Naive thymus-derived CD8-positive, alpha-beta T cell (primary cell): Measurements from ENCODE around the gene FITM1. TPM values are rescaled to one million over a fixed set of nuclear protein-coding genes. Genes with fewer than 3 reads are reported as not detected.

Source experiments
- ATAC-seq, 2 donors: fragments of 150-1000 bp; cut with Tn5 transposase in 1 of 2; sonication (Bioruptor Pico), chemical (Tn5 transposase) in 1 of 2; 1 replicate in 1 of 2; 2 replicates in 1 of 2; pipeline ENCODE4 v1.10.0; 2021; ENCODE audit warnings: mild to moderate bottlenecking in 2 of 2, moderate library complexity in 2 of 2
- POLR2A ChIA-PET: fragments of 350-600 bp; sonication (Branson Sonifier 250); formaldehyde crosslinking; loops from one replicate; lab custom pipeline; 2021; ENCODE audit warnings: antibody characterized with exemption; lab: Charles Lee
- DNase-seq, 10 donors: peaks; one replicate each; pipeline versions ENCODE4 v3.0.0 to v3.0.0-alpha.2; 2020 to 2022
- H3K27ac Mint-ChIP-seq, 10 donors: one replicate each; pipeline ENCODE4 v1.8.0; 2020 to 2022; ENCODE audit warnings: mild to moderate bottlenecking in 10 of 10, mixed read lengths in 10 of 10, moderate library complexity in 4 of 10, inconsistent platforms in 1 of 10
- H3K27me3 Mint-ChIP-seq, 5 donors: one replicate each; pipeline ENCODE4 v1.8.0; 2021 to 2022; ENCODE audit warnings: mixed read lengths in 5 of 5
- H3K36me3 Mint-ChIP-seq, 3 donors: one replicate each; pipeline ENCODE4 v1.8.0; 2020 to 2022; ENCODE audit warnings: mixed read lengths in 3 of 3, mild to moderate bottlenecking in 2 of 3, inconsistent platforms in 1 of 3
- H3K4me1 Mint-ChIP-seq, 4 donors: one replicate each; pipeline ENCODE4 v1.8.0; 2021 to 2022; ENCODE audit warnings: mixed read lengths in 4 of 4
- H3K4me3 Mint-ChIP-seq, 10 donors: one replicate each; pipeline ENCODE4 v1.8.0; 2020 to 2022; ENCODE audit warnings: mild to moderate bottlenecking in 10 of 10, mixed read lengths in 10 of 10, moderate library complexity in 6 of 10, inconsistent platforms in 1 of 10
- H3K9me3 Mint-ChIP-seq, 9 donors: one replicate each; pipeline ENCODE4 v1.8.0; 2020 to 2022; ENCODE audit warnings: mixed read lengths in 9 of 9, mild to moderate bottlenecking in 3 of 9, inconsistent platforms in 1 of 9, moderate library complexity in 1 of 9
- polyA plus RNA-seq, 3 donors: library from polyadenylated mRNA; unstranded; fragments of 300-500 nt; fragmentation: Illumina TruSeq; gene quantifications; one replicate each; pipeline ENCODE4 v1.2.3, GENCODE V29; 2021
- total RNA-seq, 8 experiments: library from RNA in 2 of 8; stranded (reverse) in 2 of 8; gene quantifications; one replicate each; pipeline ENCODE4 v1.2.3 and lab custom pipeline; 2021 to 2026

The FITM1 gene
- total and polyA plus RNA-seq, 5 experiments from 2014 or later, result 0.52 to 2.2 (median 0.60) TPM

- H3K4me1 Mint-ChIP-seq, result peaks cover 23 to 77% (median 74%) of the 10 kb centered on the region in 4 donors
- H3K27me3 Mint-ChIP-seq, result no peaks in the 10 kb centered on the region
- DNase-seq (no peak), ATAC-seq (no peak)
- H3K9me3 Mint-ChIP-seq, result no peaks in the 10 kb centered on the region
- POLR2A ChIA-PET, result interaction anchor here (0.6 to 5.1 kb wide), 9 partner anchors 8 to 97 kb away, joined by 3 to 84 read pairs (median 12); partner anchors contain the start of genes DCAF11, IRF9, NRL and PSME1
- peak overlapping the region in 8 of 10 donors; percentile 62 to 99 (median 92) for H3K27ac Mint-ChIP-seq
- peak overlapping the region; percentile 94 to 100 (median 98) for H3K4me3 Mint-ChIP-seq
- H3K36me3 Mint-ChIP-seq, result peaks cover 0 to 29% (median 4%) of the 10 kb centered on the region in 3 donors
Observed at GRCh38 chr14:24145219-24145618, 14.8 kb downstream of the FITM1 start.

GRCh38 chr14:24145690-24146452, 15.4 kb downstream of the FITM1 start:
- DNase-seq, result no peak
- Mint-ChIP-seq H3K4me3 (peak overlapping the region; percentile 94 to 100 (median 98)), H3K9me3 (no peaks in the 10 kb centered on the region), H3K4me1 (peaks cover 23 to 78% (median 74%) of the 10 kb centered on the region in 4 donors), H3K36me3 (peaks cover 0 to 35% (median 9%) of the 10 kb centered on the region in 3 donors), H3K27ac (peak overlapping the region; percentile 91 to 99 (median 96)), H3K27me3 (no peaks in the 10 kb centered on the region)
- POLR2A ChIA-PET, result interaction anchor here (0.6 to 5.1 kb wide), 15 partner anchors 9 to 285 kb away, joined by 3 to 84 read pairs (median 12); partner anchors contain the start of genes CHMP4A, DCAF11, IRF9 and NRL
- ATAC-seq, result no peak

- ATAC-seq, result peak; percentile 57 to 64
- peak within 1 kb of the TSS; percentile 91 to 99 (median 96) for H3K27ac Mint-ChIP-seq
- POLR2A ChIA-PET, result interaction anchor here (1.0 to 5.1 kb wide), 17 partner anchors 9 to 285 kb away, joined by 3 to 84 read pairs (median 12); partner anchors contain the start of genes CHMP4A, DCAF11, IPO4 and IRF9
- H3K36me3 Mint-ChIP-seq, result peaks cover 0 to 41% (median 12%) of the 10 kb centered on the region in 3 donors
- peak within 1 kb of the TSS; percentile 94 to 100 (median 98) for H3K4me3 Mint-ChIP-seq
- no peaks in the 10 kb centered on the region for H3K27me3 Mint-ChIP-seq
- H3K9me3 Mint-ChIP-seq, result no peaks in the 10 kb centered on the region
- peak; percentile 71 to 91 (median 82) for DNase-seq
- H3K4me1 Mint-ChIP-seq, result peaks cover 25 to 76% (median 73%) of the 10 kb centered on the region in 4 donors
Observed at GRCh38 chr14:24146453-24146977, 16.1 kb downstream of the FITM1 start, which contains the start of gene PSME2. TSS of gene PSME2 (minus strand) at chr14:24146610. CDS start at chr14:24146581, 29 bp downstream.

GRCh38 chr14:24146978-24147760, 16.7 kb downstream of the FITM1 start, which contains the start of gene RNF31:
TSS of gene RNF31 (plus strand) at chr14:24147498. CDS start at chr14:24147699, 201 bp downstream.
- DNase-seq, result peak; percentile 91 to 98 (median 96)
- Mint-ChIP-seq H3K27me3 (no peaks in the 10 kb centered on the region), H3K4me1 (peaks cover 22 to 71% (median 69%) of the 10 kb centered on the region in 4 donors), H3K27ac (peak within 1 kb of the TSS; percentile 91 to 99 (median 96)), H3K9me3 (no peaks in the 10 kb centered on the region), H3K36me3 (peaks cover 0 to 48% (median 12%) of the 10 kb centered on the region in 3 donors), H3K4me3 (peak within 1 kb of the TSS; percentile 94 to 100 (median 98))
- POLR2A ChIA-PET, result interaction anchor here (1.0 to 5.1 kb wide), 17 partner anchors 10 to 284 kb away, joined by 3 to 84 read pairs (median 12); partner anchors contain the start of genes CHMP4A, DCAF11, IPO4 and IRF9
- ATAC-seq, result peak; percentile 87 to 90

GRCh38 chr14:24147761-24148428, 17.4 kb downstream of the FITM1 start:
- H3K4me1 Mint-ChIP-seq, result peaks cover 19 to 68% (median 65%) of the 10 kb centered on the region in 4 donors

GRCh38 chr14:24149302-24149969, 19.0 kb downstream of the FITM1 start:
- Mint-ChIP-seq H3K4me3 (peak overlapping the region in 9 of 10 donors; percentile 39 to 100 (median 91)), H3K36me3 (peaks cover 0 to 46% (median 12%) of the 10 kb centered on the region in 3 donors), H3K4me1 (peaks cover 17 to 54% (median 52%) of the 10 kb centered on the region in 4 donors), H3K27me3 (no peaks in the 10 kb centered on the region), H3K27ac (peak overlapping the region in 3 of 10 donors; percentile 15 to 57 (median 38)), H3K9me3 (no peaks in the 10 kb centered on the region)
- POLR2A ChIA-PET, result interaction anchor here (1.4 to 5.1 kb wide), 5 partner anchors 7 to 35 kb away, joined by 3 to 55 read pairs (median 8); partner anchors contain the start of genes DCAF11, IRF9, NRL and PSME1
- no peak for DNase-seq
- ATAC-seq, result no peak

More at GRCh38 chr14:24147761-24148428, 17.4 kb downstream of the FITM1 start:
- ATAC-seq, result no peak
- H3K27me3 Mint-ChIP-seq, result no peaks in the 10 kb centered on the region
- peaks cover 0 to 53% (median 12%) of the 10 kb centered on the region in 3 donors for H3K36me3 Mint-ChIP-seq
- H3K9me3 Mint-ChIP-seq, result no peaks in the 10 kb centered on the region
- DNase-seq, result no peak
- POLR2A ChIA-PET, result interaction anchor here (0.9 to 5.1 kb wide), 13 partner anchors 9 to 94 kb away, joined by 3 to 84 read pairs (median 13); partner anchors contain the start of genes DCAF11, IPO4, IRF9 and NRL
- peak overlapping the region; percentile 57 to 86 (median 79) for H3K27ac Mint-ChIP-seq
- H3K4me3 Mint-ChIP-seq, result peak overlapping the region; percentile 86 to 100 (median 92)

- ATAC-seq (no peak), DNase-seq (no peak)
- peak overlapping the region in 1 of 10 donors; percentile 63 for H3K4me3 Mint-ChIP-seq
- H3K4me1 Mint-ChIP-seq, result peaks cover 17 to 49% (median 48%) of the 10 kb centered on the region in 4 donors
- H3K27me3 Mint-ChIP-seq, result no peaks in the 10 kb centered on the region
- H3K36me3 Mint-ChIP-seq, result peaks cover 0 to 49% (median 12%) of the 10 kb centered on the region in 3 donors
- H3K27ac Mint-ChIP-seq, result peak overlapping the region in 2 of 10 donors; percentile 41 to 47
- POLR2A ChIA-PET, result interaction anchor here (0.6 to 1.5 kb wide), 4 partner anchors 11 to 36 kb away, joined by 3 to 6 read pairs (median 4); partner anchors contain the start of genes DCAF11, IRF9, NRL and PSME1
- no peaks in the 10 kb centered on the region for H3K9me3 Mint-ChIP-seq
Observed at GRCh38 chr14:24150061-24150460, 19.6 kb downstream of the FITM1 start.

GRCh38 chr14:24150567-24150966, 20.1 kb downstream of the FITM1 start:
- Mint-ChIP-seq H3K9me3 (no peaks in the 10 kb centered on the region), H3K27me3 (no peaks in the 10 kb centered on the region), H3K36me3 (peaks cover 0 to 54% (median 15%) of the 10 kb centered on the region in 3 donors), H3K27ac (peak overlapping the region in 4 of 10 donors; percentile 25 to 48 (median 44)), H3K4me3 (peak overlapping the region in 2 of 10 donors; percentile 28 to 63), H3K4me1 (peaks cover 13 to 44% (median 43%) of the 10 kb centered on the region in 4 donors)
- ATAC-seq (no peak), DNase-seq (no peak)
- POLR2A ChIA-PET, result interaction anchor here (0.6 to 1.7 kb wide), 5 partner anchors 11 to 41 kb away, joined by 3 to 7 read pairs (median 5); partner anchors contain the start of genes DCAF11, IRF9, NRL and PSME1

- H3K9me3 Mint-ChIP-seq, result no peaks in the 10 kb centered on the region
- H3K36me3 Mint-ChIP-seq, result peaks cover 0 to 59% (median 19%) of the 10 kb centered on the region in 3 donors
- DNase-seq (no peak), ATAC-seq (no peak)
- no peaks in the 10 kb centered on the region for H3K27me3 Mint-ChIP-seq
- H3K4me1 Mint-ChIP-seq, result peaks cover 9 to 44% (median 39%) of the 10 kb centered on the region in 4 donors
- H3K4me3 Mint-ChIP-seq, result no peak overlapping the region
- POLR2A ChIA-PET, result interaction anchor here (0.9 to 1.7 kb wide), 5 partner anchors 10 to 41 kb away, joined by 3 to 7 read pairs (median 3); partner anchors contain the start of genes DCAF11, IRF9, NRL and PSME1
- peak overlapping the region in 2 of 10 donors; percentile 14 to 41 for H3K27ac Mint-ChIP-seq
Observed at GRCh38 chr14:24150993-24151392, 20.5 kb downstream of the FITM1 start.

GRCh38 chr14:24151404-24152080, 21.1 kb downstream of the FITM1 start:
- POLR2A ChIA-PET, result interaction anchor here (1.2 to 1.7 kb wide), 2 partner anchors 16 to 38 kb away, joined by 3 to 7 read pairs; partner anchors contain the start of gene PSME1

More at GRCh38 chr14:24151404-24152080, 21.1 kb downstream of the FITM1 start:
- H3K9me3 Mint-ChIP-seq, result no peaks in the 10 kb centered on the region
- ATAC-seq (no peak), DNase-seq (no peak)
- no peak overlapping the region for H3K4me3 Mint-ChIP-seq
- peak overlapping the region in 2 of 10 donors; percentile 8 to 74 for H3K27ac Mint-ChIP-seq
- no peaks in the 10 kb centered on the region for H3K27me3 Mint-ChIP-seq
- peaks cover 9 to 39% (median 34%) of the 10 kb centered on the region in 4 donors for H3K4me1 Mint-ChIP-seq
- H3K36me3 Mint-ChIP-seq, result peaks cover 0 to 62% (median 19%) of the 10 kb centered on the region in 3 donors
